Thoracic aorta (tissue), 2 donors: ENCODE measurements around the gene SHROOM4. TPM values are rescaled to one million over a fixed set of nuclear protein-coding genes. Genes with fewer than 3 reads are reported as not detected.

ENCODE experiments used
- ATAC-seq: fragments of 150-250 bp; one replicate; pipeline ENCODE4 v1.8.0; 2017; ENCODE audit warnings: low read depth; ENCODE audit not compliant: insufficient number of reproducible peaks, low FRiP score
- DNase-seq: peaks from one replicate; pipeline ENCODE4 v3.0.0-alpha.2; 2020; ENCODE audit warnings: low spot score
- H3K27ac ChIP-seq, 2 donors: fragments of 200-600 bp; sonication (generic); 1 replicate in 1 of 2; 2 replicates in 1 of 2; pipeline ENCODE4 v1.5.1; 2016; ENCODE audit warnings: mild to moderate bottlenecking in 2 of 2, moderate library complexity in 2 of 2
- H3K27me3 ChIP-seq: fragments of 200-600 bp; sonication (generic); replicated peaks from 2 replicates; pipeline ENCODE4 v1.6.0; 2016; ENCODE audit warnings: mild to moderate bottlenecking; ENCODE audit not compliant: insufficient read depth
- H3K36me3 ChIP-seq: fragments of 200-600 bp; sonication (generic); one replicate; pipeline ENCODE4 v1.5.1; 2016
- H3K4me1 ChIP-seq, 2 donors: fragments of 200-600 bp; sonication (generic); 1 replicate in 1 of 2; 2 replicates in 1 of 2; pipeline versions ENCODE4 v1.5.1 to v1.6.0; 2016; ENCODE audit warnings: low read depth in 2 of 2, mild to moderate bottlenecking in 1 of 2; ENCODE audit not compliant: control insufficient read depth in 1 of 2
- H3K4me3 ChIP-seq: fragments of 200-600 bp; sonication (generic); 2 replicates; pipeline ENCODE4 v1.5.1; 2016; ENCODE audit warnings: mild to moderate bottlenecking
- H3K9me3 ChIP-seq: fragments of 200-600 bp; sonication (generic); 2 replicates; pipeline ENCODE4 v1.5.1; 2016
- CTCF ChIP-seq: fragments of 200-600 bp; sonication (generic); IDR thresholded peaks from one replicate; pipeline ENCODE4 v1.5.1; 2019; ENCODE audit warnings: antibody characterized with exemption
- total RNA-seq, 2 donors: library from RNA; depleted of rRNA; stranded (reverse); fragments of >200 nt; gene quantifications; one replicate each; pipeline versions ENCODE4 v1.1.0 to v1.2.3, GENCODE V29; 2016

SHROOM4 gene
- total RNA-seq, 2 donors from 2014 or later = 16.0 to 24.2 TPM

- Histone ChIP-seq H3K9me3 (no peaks in the 10 kb centered on the region), H3K4me3 (no peak overlapping the region), H3K27ac (no peak overlapping the region), H3K4me1 (no peaks in the 10 kb centered on the region), H3K36me3 (no peaks in the 10 kb centered on the region), H3K27me3 (no peaks in the 10 kb centered on the region)
- ATAC-seq (no peak), DNase-seq (no peak)
- TF ChIP-seq CTCF = no peak
These were observed 145.1 kb downstream of the SHROOM4 start for GRCh38 chrX:50668860-50669259.

- DNase-seq (no peak), ATAC-seq (no peak)
- H3K36me3 ChIP-seq = no peaks in the 10 kb centered on the region
- no peaks in the 10 kb centered on the region for H3K9me3 ChIP-seq
- no peak for TF ChIP-seq CTCF
- H3K4me1 ChIP-seq = no peaks in the 10 kb centered on the region
- no peak overlapping the region for H3K27ac ChIP-seq
- H3K27me3 ChIP-seq = no peaks in the 10 kb centered on the region
- no peak overlapping the region for H3K4me3 ChIP-seq
These were observed 165.8 kb downstream of the SHROOM4 start for GRCh38 chrX:50648156-50648555.

GRCh38 chrX:50644496-50644895 lies 169.5 kb downstream of the SHROOM4 start:
- H3K27me3 ChIP-seq = no peaks in the 10 kb centered on the region
- H3K27ac ChIP-seq = no peak overlapping the region

GRCh38 chrX:50643525-50644137 lies 170.4 kb downstream of the SHROOM4 start:
- no peak for ATAC-seq
- DNase-seq = no peak
- Histone ChIP-seq H3K4me3 (no peak overlapping the region), H3K36me3 (no peaks in the 10 kb centered on the region), H3K27ac (no peak overlapping the region), H3K27me3 (no peaks in the 10 kb centered on the region), H3K4me1 (no peaks in the 10 kb centered on the region), H3K9me3 (no peaks in the 10 kb centered on the region)
- no peak for TF ChIP-seq CTCF

More at GRCh38 chrX:50644496-50644895, 169.5 kb downstream of the SHROOM4 start:
- Histone ChIP-seq H3K9me3 (no peaks in the 10 kb centered on the region), H3K36me3 (no peaks in the 10 kb centered on the region), H3K4me1 (no peaks in the 10 kb centered on the region), H3K4me3 (no peak overlapping the region)
- TF ChIP-seq CTCF = no peak
- ATAC-seq (no peak), DNase-seq (no peak)

- H3K36me3 ChIP-seq = no peaks in the 10 kb centered on the region
- TF ChIP-seq CTCF = no peak
- H3K4me3 ChIP-seq = no peak overlapping the region
- H3K4me1 ChIP-seq = no peaks in the 10 kb centered on the region
- no peaks in the 10 kb centered on the region for H3K9me3 ChIP-seq
- H3K27me3 ChIP-seq = no peaks in the 10 kb centered on the region
- H3K27ac ChIP-seq = no peak overlapping the region
- DNase-seq (no peak), ATAC-seq (no peak)
These were observed 175.9 kb downstream of the SHROOM4 start for GRCh38 chrX:50638123-50638522.
